Spleen (tissue), 7 donors: ENCODE measurements around the gene SMIM26.

Experiments used
- CTCF ChIP-seq, 11 experiments: fragments of 200-600 bp in 7 of 11; fragments of 450-650 bp in 4 of 11; sonication (generic) in 4 of 11; IDR thresholded peaks in 8 of 11; conservative IDR thresholded peaks in 3 of 11; 1 replicate in 7 of 11; 2 replicates in 4 of 11; pipeline versions ENCODE4 v1.4.0 to v1.8.0; 2016 to 2021; ENCODE audit warnings: antibody characterized with exemption in 11 of 11, inconsistent platforms in 4 of 11, mild to moderate bottlenecking in 1 of 11
- POLR2A ChIP-seq, 3 donors: fragments of 450-650 bp; IDR thresholded peaks; one replicate each; pipeline ENCODE4 v1.5.1; 2017; ENCODE audit warnings: antibody characterized with exemption in 3 of 3, mild to moderate bottlenecking in 1 of 3
- donor health status: DM: no; HTN: no; CAD: no; lungs with moderate emphysema.
- donor health status: DM: no; HTN: no; CAD: no.
- donor health status: DM: no; HTN: no; CAD: no.

DNA sequence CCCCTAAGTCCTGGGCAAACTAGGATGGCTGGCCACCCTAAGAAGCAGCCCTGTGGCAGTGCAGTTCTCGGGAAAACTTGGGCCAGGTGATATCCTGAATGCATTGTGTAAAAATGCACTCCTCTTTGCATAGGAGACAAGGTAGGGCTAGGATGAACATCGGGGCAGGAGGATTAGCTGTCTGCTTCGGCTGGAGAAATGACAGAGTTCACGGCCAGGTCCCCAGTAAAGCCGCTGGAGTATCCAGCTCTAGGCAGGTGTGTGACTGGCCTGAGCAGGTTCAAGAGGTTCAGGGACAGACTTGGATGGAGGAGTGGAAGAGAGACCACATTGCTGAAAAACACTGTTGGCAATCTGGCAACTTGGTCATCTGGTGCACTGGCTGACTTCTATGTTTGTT is 47.0 kb downstream of the SMIM26 start:
- TF ChIP-seq CTCF (IDR thresholded peaks at IDR 0.05 in 8 of 11, conservative IDR thresholded peaks at IDR 0.05 in 3 of 11) = no peak
- no peak for TF ChIP-seq POLR2A (IDR thresholded peaks at IDR 0.05)
